HepG2 (cell line): ENCODE results near the gene PEMT. TPM values are rescaled to one million over a fixed set of nuclear protein-coding genes. Genes with fewer than 3 reads are reported as not detected.
A peak's percentile ranks its signal among the peaks of the same experiment; 100 is the strongest.

Source experiments
- CCAR2 ChIP-seq: fragments of 200-400 bp; formaldehyde crosslinking; optimal IDR thresholded peaks from 2 replicates; pipeline ENCODE3; 2018; ENCODE audit warnings: low read depth, mild to moderate bottlenecking, low read length, moderate library complexity
- CREB1 ChIP-seq, 2 experiments: fragments of 450-650 bp in 1 of 2; IDR thresholded peaks; 2 replicates each; pipeline ENCODE4 v1.6.1; 2016 to 2017; ENCODE audit warnings: control low read depth in 1 of 2, mild to moderate bottlenecking in 1 of 2, missing compliant biosample characterization in 1 of 2, missing genetic modification characterization in 1 of 2
- ELF1 ChIP-seq: sonication (generic); formaldehyde crosslinking; IDR thresholded peaks from 2 replicates; pipeline ENCODE4 v1.4.0; 2020; ENCODE audit warnings: missing genetic modification reagents
- GPBP1L1 ChIP-seq: sonication (generic); formaldehyde crosslinking; IDR thresholded peaks from 2 replicates; pipeline ENCODE4 v1.5.0; 2020; ENCODE audit warnings: mild to moderate bottlenecking, missing genetic modification reagents
- GZF1 ChIP-seq: sonication (generic); formaldehyde crosslinking; IDR thresholded peaks from 2 replicates; pipeline ENCODE4 v1.5.1; 2020; ENCODE audit warnings: mild to moderate bottlenecking, missing genetic modification reagents
- HCFC1 ChIP-seq: fragments of 150-350 bp; IDR thresholded peaks from 2 replicates; pipeline ENCODE4 v1.6.1; 2014; ENCODE audit warnings: low read depth, low read length
- HDAC6 ChIP-seq: fragments of 200-600 bp; sonication (generic); IDR thresholded peaks from 2 replicates; pipeline ENCODE4 v1.7.0; 2017; ENCODE audit warnings: mild to moderate bottlenecking, antibody characterized with exemption, low read length, low read depth
- ISL2 ChIP-seq: sonication (generic); formaldehyde crosslinking; IDR thresholded peaks from 2 replicates; pipeline ENCODE4 v1.5.0; 2020; ENCODE audit warnings: missing genetic modification reagents
- ISX ChIP-seq: sonication (generic); formaldehyde crosslinking; conservative IDR thresholded peaks from 2 replicates; pipeline ENCODE4 v1.5.0; 2020; ENCODE audit warnings: missing genetic modification reagents
- KDM2A ChIP-seq: sonication (generic); formaldehyde crosslinking; IDR thresholded peaks from 2 replicates; pipeline ENCODE4 v1.4.0; 2020; ENCODE audit warnings: low read depth, missing genetic modification reagents, borderline replicate concordance
- MLLT10 ChIP-seq: sonication (generic); formaldehyde crosslinking; IDR thresholded peaks from 2 replicates; pipeline ENCODE4 v1.4.0; 2020; ENCODE audit warnings: missing genetic modification reagents
- MZF1 ChIP-seq: sonication (generic); formaldehyde crosslinking; IDR thresholded peaks from 2 replicates; pipeline ENCODE4 v1.8.1; 2023; ENCODE audit warnings: mild to moderate bottlenecking, missing genetic modification reagents, borderline replicate concordance
- PATZ1 ChIP-seq: sonication (generic); formaldehyde crosslinking; IDR thresholded peaks from 2 replicates; pipeline ENCODE4 v1.4.0; 2020; ENCODE audit warnings: missing genetic modification reagents
- PHF21A ChIP-seq: sonication (generic); formaldehyde crosslinking; IDR thresholded peaks from 2 replicates; pipeline ENCODE4 v1.5.0; 2020; ENCODE audit warnings: mild to moderate bottlenecking, missing genetic modification reagents
- PREB ChIP-seq: sonication (generic); formaldehyde crosslinking; IDR thresholded peaks from 2 replicates; pipeline ENCODE4 v1.4.0; 2020; ENCODE audit warnings: missing genetic modification reagents
- REXO4 ChIP-seq: sonication (generic); formaldehyde crosslinking; IDR thresholded peaks from 2 replicates; pipeline ENCODE4 v1.8.0; 2022; ENCODE audit warnings: missing genetic modification reagents, mild to moderate bottlenecking, borderline replicate concordance
- RXRA ChIP-seq: sonication (generic); formaldehyde crosslinking; IDR thresholded peaks from 2 replicates; pipeline ENCODE4 v1.5.1; 2020; ENCODE audit warnings: missing genetic modification reagents
- STAT5B ChIP-seq: sonication (generic); formaldehyde crosslinking; IDR thresholded peaks from 2 replicates; pipeline ENCODE4 v1.4.0; 2020; ENCODE audit warnings: missing genetic modification reagents
- ZFP82 ChIP-seq: sonication (generic); formaldehyde crosslinking; IDR thresholded peaks from 2 replicates; pipeline ENCODE4 v1.5.1; 2020; ENCODE audit warnings: mild to moderate bottlenecking, missing genetic modification reagents, borderline replicate concordance
- ZFX ChIP-seq: sonication (generic); formaldehyde crosslinking; IDR thresholded peaks from 2 replicates; pipeline ENCODE4 v1.4.0; 2020; ENCODE audit warnings: mild to moderate bottlenecking, low read depth, missing genetic modification reagents, moderate library complexity
- ZNF317 ChIP-seq: sonication (generic); formaldehyde crosslinking; IDR thresholded peaks from 2 replicates; pipeline ENCODE4 v1.5.0; 2020; ENCODE audit warnings: mild to moderate bottlenecking, missing genetic modification reagents
- ZNF503 ChIP-seq: sonication (generic); formaldehyde crosslinking; IDR thresholded peaks from 2 replicates; pipeline ENCODE4 v1.4.0; 2020; ENCODE audit warnings: missing genetic modification reagents
- ZNF724P ChIP-seq: sonication (generic); formaldehyde crosslinking; IDR thresholded peaks from 2 replicates; pipeline ENCODE4 v1.8.0; 2022; ENCODE audit warnings: missing genetic modification reagents, borderline replicate concordance
- ZNF761 ChIP-seq: sonication (generic); formaldehyde crosslinking; conservative IDR thresholded peaks from 2 replicates; pipeline ENCODE4 v1.4.0; 2020; ENCODE audit warnings: mild to moderate bottlenecking, missing genetic modification reagents
- polyA plus RNA-seq, 8 experiments: library from polyadenylated mRNA; depleted of rRNA in 3 of 8; stranded (reverse) in 7 of 8; unstranded in 1 of 8; fragments of >200 nt; fragmentation: Illumina TruSeq in 4 of 8; extraction: Trizol in 4 of 8; gene quantifications; 2 replicates each; pipeline versions ENCODE4 v1.2.1 to v1.2.3, GENCODE V29; 2011 to 2016; ENCODE audit warnings: low read depth in 4 of 8, missing spikeins in 1 of 8, mixed read lengths in 1 of 8; ENCODE audit not compliant: insufficient read depth in 1 of 8
- total RNA-seq, 5 experiments: library from RNA; depleted of rRNA; stranded (reverse); fragments of >200 nt; fragmentation: Illumina TruSeq; extraction: Trizol; gene quantifications; 2 replicates each; pipeline ENCODE4 v1.2.3, GENCODE V29; 2016; ENCODE audit warnings: low read depth in 1 of 5
- TF ChIP-seq, protein P1 (sequence below): IDR thresholded peaks from 2 replicates; pipeline ENCODE4 v1.6.1; 2016; ENCODE audit warnings: low read depth, borderline replicate concordance

Gene PEMT
- total and polyA plus RNA-seq, 2 of the 13 experiments (the other 11 are each of a cell fraction or from before 2014, with no cell fraction given): 31.7 to 43.6 TPM

DNA sequence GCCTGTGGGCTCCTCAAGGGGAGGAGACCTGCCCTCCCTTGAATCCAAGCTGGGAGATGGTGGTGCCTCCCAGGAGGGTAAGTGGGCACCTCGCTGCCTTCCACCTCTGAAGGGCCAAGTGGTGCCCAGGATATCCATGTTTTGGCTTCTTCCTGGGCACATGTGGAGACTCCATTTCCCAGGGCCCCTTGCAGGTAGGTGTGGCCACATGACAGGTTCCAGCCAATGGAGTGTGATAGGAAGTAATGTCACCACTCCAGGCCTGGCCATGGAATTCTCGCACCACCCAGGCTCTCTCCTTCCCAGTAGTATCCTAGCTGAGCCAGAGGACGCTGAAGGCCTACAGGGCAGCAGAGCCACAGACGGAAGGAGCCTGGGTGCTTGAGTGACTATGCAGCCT, 17.6 kb upstream of the PEMT start (continued):
- TF ChIP-seq PATZ1 (CRISPR knock-in tag) (no peak), ZNF503 (no peak), ISL2 (CRISPR knock-in tag) (no peak), ELF1 (CRISPR knock-in tag) (peak; percentile 68), KDM2A (CRISPR knock-in tag) (no peak), HCFC1 (peak; percentile 52; the same call in 1 of the 2 replicates), CREB1 (IDR thresholded peaks at IDR 0.05) (no peak), CREB1 (CRISPR knock-in tag; IDR thresholded peaks at IDR 0.05) (no peak), REXO4 (CRISPR knock-in tag) (no peak), CCAR2 (no peak), ZNF317 (no peak), GPBP1L1 (no peak), RXRA (no peak), STAT5B (CRISPR knock-in tag) (no peak), GZF1 (no peak), HDAC6 (no peak), ZNF724P (CRISPR knock-in tag) (no peak), MZF1 (no peak), ZFX (CRISPR knock-in tag) (peak; percentile 35; the same call in 1 of the 2 replicates), ZNF761 (no peak), PHF21A (CRISPR knock-in tag) (no peak), ZFP82 (no peak), ISX (no peak), MLLT10 (CRISPR knock-in tag) (no peak), PREB (CRISPR knock-in tag) (no peak)
- TF ChIP-seq, protein P1, sequence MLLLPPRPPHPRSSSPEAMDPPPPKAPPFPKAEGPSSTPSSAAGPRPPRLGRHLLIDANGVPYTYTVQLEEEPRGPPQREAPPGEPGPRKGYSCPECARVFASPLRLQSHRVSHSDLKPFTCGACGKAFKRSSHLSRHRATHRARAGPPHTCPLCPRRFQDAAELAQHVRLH (CRISPR knock-in tag): no peak
